Stimulated activated CD4-positive, alpha-beta T cell treated with anti-CD3 and anti-CD28 coated beads, Interleukin-15, amount 100 ng/mL, for 48 hours (primary cell): ENCODE measurements around the gene UNC13A.
A peak's percentile ranks its signal among the peaks of the same experiment; 100 is the strongest.
"Not testable (repeated sequence)": the region's sequence is repeated elsewhere in the genome, so short reads cannot be mapped to it uniquely, and the experiment has no call there.

Experiments used
- DNase-seq, 2 donors: peaks; one replicate each; pipeline ENCODE4 v3.0.0-alpha.2; 2020; ENCODE audit warnings: low read depth in 2 of 2

Gene UNC13A

GRCh38 chr19:17570291-17570690 lies 117.9 kb downstream of the UNC13A start:
- not testable (repeated sequence) for DNase-seq

- DNase-seq, result no peak
Measured at GRCh38 chr19:17567940-17568339, 120.2 kb downstream of the UNC13A start.

- DNase-seq, result no peak
Measured at GRCh38 chr19:17565611-17566010, 122.5 kb downstream of the UNC13A start.

GRCh38 chr19:17564781-17565180 lies 123.4 kb downstream of the UNC13A start:
- DNase-seq, result no peak

- DNase-seq, result no peak
Measured at GRCh38 chr19:17562561-17562960, 125.6 kb downstream of the UNC13A start.

- DNase-seq, result no peak
Measured at GRCh38 chr19:17562097-17562496, 126.1 kb downstream of the UNC13A start.

GRCh38 chr19:17560205-17560595 lies 128.0 kb downstream of the UNC13A start:
- no peak for DNase-seq

- no peak for DNase-seq
Measured at GRCh38 chr19:17557466-17557865, 130.7 kb downstream of the UNC13A start.

- DNase-seq, result no peak
Measured at GRCh38 chr19:17556995-17557394, 131.2 kb downstream of the UNC13A start.

GRCh38 chr19:17555929-17556813 lies 132.0 kb downstream of the UNC13A start:
- DNase-seq, result no peak

- DNase-seq, result peak; percentile 99
Measured at GRCh38 chr19:17555480-17555928, 132.7 kb downstream of the UNC13A start, which contains the start of gene COLGALT1. TSS of gene COLGALT1 (plus strand) at chr19:17555649. CDS start at chr19:17555714, 65 bp downstream.

GRCh38 chr19:17554968-17555479 lies 133.1 kb downstream of the UNC13A start:
- DNase-seq, result no peak

- no peak for DNase-seq
Measured at GRCh38 chr19:17553256-17553655, 134.9 kb downstream of the UNC13A start.

- not testable (repeated sequence) for DNase-seq
Measured at GRCh38 chr19:17552735-17553134, 135.4 kb downstream of the UNC13A start.
